NCI-H524 (cell line): ENCODE results near the gene CTPS2.

Experiments
- DNase-seq, 2 experiments: peaks; one replicate each; lab custom pipeline; 2025; lab: John Stamatoyannopoulos, UW

CTPS2 gene

GRCh38 chrX:16558489-16558888 lies 154.0 kb downstream of the CTPS2 start:
- DNase-seq, result no peak

GRCh38 chrX:16552546-16552945 lies 159.9 kb downstream of the CTPS2 start:
- no peak for DNase-seq

- no peak for DNase-seq
Observed at GRCh38 chrX:16547644-16548043, 164.8 kb downstream of the CTPS2 start.

- DNase-seq, result no peak
Observed at GRCh38 chrX:16544969-16545368, 167.5 kb downstream of the CTPS2 start.
